HepG2 (cell line): Measurements from ENCODE around the gene LAMC3. TPM values are rescaled to one million over a fixed set of nuclear protein-coding genes. Genes with fewer than 3 reads are reported as not detected.

Experiments
- ATAC-seq: fragments of 200-7000 bp; cut with Tn5 transposase; 3 replicates; pipeline ENCODE4 v1.9.1; 2020; ENCODE audit warnings: mild to moderate bottlenecking, moderate library complexity
- BruUV-seq: library from RNA; stranded (reverse); fragments of 400-500 nt; replicated peaks from 2 replicates; lab custom pipeline; 2021; lab: Mats Ljungman, UMichigan
- CTCF ChIA-PET: fragments of 300-600 bp; formaldehyde crosslinking; extraction: SDS; loops from one replicate; lab custom pipeline; 2021; ENCODE audit warnings: low total read pairs, inconsistent platforms, low intra/inter-chr PET ratio; lab: Yijun Ruan, JAX
- POLR2A ChIA-PET: fragments of 350-600 bp; sonication (Branson Sonifier 250); formaldehyde crosslinking; loops from one replicate; lab custom pipeline; 2020; ENCODE audit warnings: antibody characterized with exemption, inconsistent platforms; lab: Yijun Ruan, JAX
- DNase-seq: peaks from one replicate; pipeline ENCODE4 v3.0.0-alpha.2; 2015; ENCODE audit warnings: low spot score
- FAIRE-seq: peaks from 3 replicates; lab custom pipeline; 2011; peaks lifted over from hg19 to GRCh38; lab: Jason Lieb, UNC
- H2AFZ ChIP-seq: one replicate; pipeline ENCODE4 v1.6.1; 2011; ENCODE audit warnings: low read length, inconsistent platforms
- H3K27ac ChIP-seq: fragments of 300-600 bp; 3 replicates; pipeline ENCODE4 v1.8.0; 2011; ENCODE audit warnings: mixed run types, mild to moderate bottlenecking, mixed read lengths, low read length, inconsistent platforms; ENCODE audit not compliant: insufficient read depth; ENCODE audit errors: extremely low read length
- H3K27me3 ChIP-seq, 2 experiments: fragments of 200-600 bp in 1 of 2; 2 replicates in 1 of 2; 3 replicates in 1 of 2; pipeline versions ENCODE4 v1.6.0 to v1.8.0; 2011; ENCODE audit warnings: low read length in 2 of 2, mild to moderate bottlenecking in 2 of 2, moderate library complexity in 2 of 2, inconsistent platforms in 1 of 2; ENCODE audit not compliant: insufficient read depth in 2 of 2, control insufficient read depth in 1 of 2
- H3K36me3 ChIP-seq, 2 experiments: fragments of 200-600 bp in 1 of 2; replicated peaks in 1 of 2; 2 replicates in 1 of 2; 3 replicates in 1 of 2; pipeline versions ENCODE4 v1.5.1 to v1.8.0; 2011; ENCODE audit warnings: low read length in 2 of 2, inconsistent platforms in 1 of 2; ENCODE audit not compliant: insufficient read depth in 2 of 2, control insufficient read depth in 1 of 2
- H3K4me1 ChIP-seq: 2 replicates; pipeline ENCODE4 v1.5.1; 2012; ENCODE audit warnings: low read length, inconsistent platforms; ENCODE audit not compliant: insufficient read depth
- H3K4me2 ChIP-seq: 2 replicates; pipeline ENCODE4 v1.6.0; 2011; ENCODE audit warnings: low read depth, low read length, inconsistent platforms
- H3K4me3 ChIP-seq, 3 experiments: fragments of 200-600 bp in 1 of 3; sonication (generic), shearing (Covaris generic) in 1 of 3; replicated peaks in 1 of 3; 2 replicates each; pipeline ENCODE4 v1.5.1; 2011 to 2016; ENCODE audit warnings: low read length in 3 of 3, inconsistent platforms in 2 of 3, low read depth in 2 of 3, mild to moderate bottlenecking in 2 of 3, control low read depth in 1 of 3, mixed read lengths in 1 of 3; ENCODE audit not compliant: insufficient read depth in 1 of 3
- H3K79me2 ChIP-seq: one replicate; pipeline ENCODE4 v1.6.1; 2011; ENCODE audit warnings: low read length, inconsistent platforms; ENCODE audit not compliant: insufficient read depth
- H3K9ac ChIP-seq: 2 replicates; pipeline ENCODE4 v1.6.0; 2011; ENCODE audit warnings: mild to moderate bottlenecking, low read depth, low read length, inconsistent platforms; ENCODE audit not compliant: insufficient read depth
- H3K9me3 ChIP-seq: 2 replicates; pipeline ENCODE4 v1.5.1; 2012; ENCODE audit warnings: mild to moderate bottlenecking, low read length
- H4K20me1 ChIP-seq: 2 replicates; pipeline ENCODE4 v1.6.0; 2011; ENCODE audit warnings: inconsistent platforms, mild to moderate bottlenecking, low read length, moderate library complexity; ENCODE audit not compliant: insufficient read depth
- NR2C2 ChIP-seq: sonication (generic); formaldehyde crosslinking; IDR thresholded peaks from 2 replicates; pipeline ENCODE4 v1.4.0; 2020; ENCODE audit warnings: missing genetic modification reagents, mild to moderate bottlenecking, moderate library complexity, borderline replicate concordance
- PHF5A ChIP-seq: IDR thresholded peaks from one replicate; pipeline ENCODE4 v1.6.1; 2018; ENCODE audit warnings: low read depth, missing genetic modification reagents; ENCODE audit not compliant: unreplicated experiment
- POLR2AphosphoS2 ChIP-seq: IDR thresholded peaks from 2 replicates; pipeline ENCODE4 v1.6.1; 2011; ENCODE audit warnings: low read depth, low read length, improper control_type of control experiment
- RFX5 ChIP-seq: IDR thresholded peaks from 2 replicates; pipeline ENCODE4 v1.6.1; 2011; ENCODE audit warnings: low read depth, low read length, improper control_type of control experiment
- ZNF282 ChIP-seq: fragments of 450-650 bp; IDR thresholded peaks from 2 replicates; pipeline ENCODE4 v1.6.1; 2018; ENCODE audit not compliant: partially characterized antibody
- ZNF768 ChIP-seq: sonication (generic); formaldehyde crosslinking; IDR thresholded peaks from 2 replicates; pipeline ENCODE4 v1.4.0; 2020; ENCODE audit warnings: missing genetic modification reagents
- whole genome bisulfite sequencing: methylation state at CpG from one replicate; pipeline ENCODE4 v1.1.6; 2017; ENCODE audit warnings: low lambda C conversion rate; 5-methylcytosine and 5-hydroxymethylcytosine counted together
- in situ Hi-C: cut with HindIII; loops from 2 replicates; pipeline ENCODE4 v1.10.0; 2017; ENCODE audit warnings: low pct_unique_long_range_greater_than_20kb; ENCODE audit not compliant: extremely low pct_ligation_motif_present
- intact Hi-C: fragments of 100-400 bp; cut with micrococcal nuclease; formaldehyde crosslinking; loops from one replicate; pipeline ENCODE4 v1.10.0; 2022; ENCODE audit not compliant: unreplicated experiment
- polyA plus RNA-seq, 8 experiments: library from polyadenylated mRNA; depleted of rRNA in 3 of 8; stranded (reverse) in 7 of 8; unstranded in 1 of 8; fragments of >200 nt; fragmentation: Illumina TruSeq in 4 of 8; extraction: Trizol in 4 of 8; gene quantifications; 2 replicates each; pipeline versions ENCODE4 v1.2.1 to v1.2.3, GENCODE V29; 2011 to 2016; ENCODE audit warnings: low read depth in 4 of 8, missing spikeins in 1 of 8, mixed read lengths in 1 of 8; ENCODE audit not compliant: insufficient read depth in 1 of 8
- total RNA-seq, 5 experiments: library from RNA; depleted of rRNA; stranded (reverse); fragments of >200 nt; fragmentation: Illumina TruSeq; extraction: Trizol; gene quantifications; 2 replicates each; pipeline ENCODE4 v1.2.3, GENCODE V29; 2016; ENCODE audit warnings: low read depth in 1 of 5
- TF ChIP-seq, protein P1 (sequence below): sonication (generic); formaldehyde crosslinking; IDR thresholded peaks from 2 replicates; pipeline ENCODE4 v1.4.0; 2020; ENCODE audit warnings: missing genetic modification reagents, low read depth, mild to moderate bottlenecking, borderline replicate concordance

The LAMC3 gene
- total and polyA plus RNA-seq, 2 of the 13 experiments (the other 11 are each of a cell fraction or from before 2014, with no cell fraction given) = 0.07 to 0.57 TPM

- TF ChIP-seq, protein P1, sequence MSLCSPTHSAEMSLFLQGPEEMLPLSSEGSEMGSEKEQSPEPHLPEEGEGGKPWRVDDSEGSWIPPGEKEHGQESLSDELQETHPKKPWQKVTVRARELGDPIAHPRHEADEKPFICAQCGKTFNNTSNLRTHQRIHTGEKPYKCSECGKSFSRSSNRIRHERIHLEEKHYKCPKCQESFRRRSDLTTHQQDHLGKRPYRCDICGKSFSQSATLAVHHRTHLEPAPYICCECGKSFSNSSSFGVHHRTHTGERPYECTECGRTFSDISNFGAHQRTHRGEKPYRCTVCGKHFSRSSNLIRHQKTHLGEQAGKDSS (CRISPR knock-in tag) = no peak
- TF ChIP-seq RFX5 (no peak), NR2C2 (CRISPR knock-in tag) (no peak), POLR2AphosphoS2 (no peak), PHF5A (no peak)
- TF ChIP-seq, all 625 proteins: peak for 0
Observed at GRCh38 chr9:130992682-130993032, 16.3 kb upstream of the LAMC3 start (continued).

DNA sequence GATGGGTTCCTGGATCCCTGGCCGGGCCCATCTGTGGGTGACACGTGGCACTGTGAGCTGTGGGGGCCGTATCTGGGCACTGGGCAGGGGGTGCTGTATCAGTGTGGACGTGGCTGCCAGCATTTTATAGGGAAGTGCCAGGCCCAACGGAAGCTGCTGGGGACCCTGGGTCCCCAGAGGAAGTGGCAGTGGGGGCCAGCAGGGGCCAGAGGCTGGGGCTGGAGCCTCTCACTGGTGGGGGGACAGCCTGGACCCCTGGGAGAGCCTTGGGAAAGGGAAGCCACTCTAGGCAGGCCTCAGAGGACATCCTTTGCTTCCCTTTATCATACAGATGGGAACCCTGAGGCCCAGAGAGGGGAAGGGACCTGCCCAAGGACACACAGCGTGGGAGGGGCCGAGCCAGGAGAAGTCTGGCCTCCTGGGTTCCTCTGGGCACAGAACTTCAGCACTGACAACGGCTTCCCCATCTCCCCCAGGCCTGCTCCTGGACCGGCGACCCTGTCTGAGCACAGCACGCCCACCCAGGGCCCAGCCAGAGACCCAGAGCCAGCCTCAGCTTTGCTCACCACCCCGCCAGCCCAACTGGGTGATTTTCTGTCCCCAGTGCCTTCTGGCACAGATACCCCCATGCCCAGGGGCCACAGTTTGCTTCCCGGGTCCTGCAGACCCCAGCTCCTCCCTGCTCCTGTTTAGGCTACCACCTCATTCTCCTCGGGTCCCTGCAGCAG, 15.5 kb upstream of the LAMC3 start:
- POLR2A ChIA-PET = no interaction called here
- FAIRE-seq = no peak

More for the DNA sequence above, 15.5 kb upstream of the LAMC3 start:
- ATAC-seq (no peak), DNase-seq (no peak)
- in situ Hi-C loops = loop anchor here (10.0 kb wide), 2 partner anchors 99 to 279 kb away; partner anchors contain the start of gene QRFP
- Histone ChIP-seq H3K27ac (no peak overlapping the region), H3K9ac (no peak overlapping the region), H3K9me3 (no peaks in the 10 kb centered on the region), H4K20me1 (no peaks in the 10 kb centered on the region), H3K36me3 (no peaks in the 10 kb centered on the region), H2AFZ (no peak overlapping the region), H3K4me1 (peaks cover 15% of the 10 kb centered on the region), H3K27me3 (peaks cover 15 to 98% of the 10 kb centered on the region in 2 experiments), H3K79me2 (no peaks in the 10 kb centered on the region), H3K4me3 (no peak overlapping the region), H3K4me2 (no peak overlapping the region)
- CTCF ChIA-PET = no interaction called here
- intact Hi-C loops = no loop called here
- BruUV-seq = no TSS peak
- 13% methylated on average over 7 of the region's 14 CpGs for WGBS
- no peak for TF ChIP-seq ZNF282
- TF ChIP-seq ZNF768 = peak; percentile 96
